H1 (cell line): ENCODE data around the gene MYO1D. TPM values are rescaled to one million over a fixed set of nuclear protein-coding genes. Genes with fewer than 3 reads are reported as not detected.

Experiments
- CTCF ChIA-PET: fragments of 300-600 bp; sonication (Branson Sonifier 250); formaldehyde crosslinking; loops from one replicate; lab custom pipeline; 2021; ENCODE audit not compliant: partially characterized antibody; lab: Charles Lee
- POLR2A ChIA-PET: fragments of 300-600 bp; sonication (Branson Sonifier 250); formaldehyde crosslinking; loops from one replicate; lab custom pipeline; 2021; ENCODE audit warnings: inconsistent platforms; ENCODE audit not compliant: partially characterized antibody; lab: Charles Lee
- DNase-seq, 2 experiments: peaks; one replicate each; pipeline versions ENCODE4 v3.0.0 to v3.0.0-alpha.2; 2010 to 2022; ENCODE audit warnings: low spot score in 2 of 2, low read depth in 1 of 2, mixed read lengths in 1 of 2
- FAIRE-seq: peaks from 2 replicates; lab custom pipeline; 2011; peaks lifted over from hg19 to GRCh38; lab: Jason Lieb, UNC
- H2AFZ ChIP-seq: 2 replicates; pipeline ENCODE4 v1.8.1; 2012; ENCODE audit warnings: low read length, inconsistent platforms
- H2AK5ac ChIP-seq: 2 replicates; pipeline ENCODE4 v1.6.1; 2013; ENCODE audit warnings: low read depth, low read length
- H2BK120ac ChIP-seq: replicated peaks from 2 replicates; pipeline ENCODE3; 2013; ENCODE audit warnings: low read depth, low read length, inconsistent platforms
- H2BK12ac ChIP-seq: 2 replicates; pipeline ENCODE4 v1.6.1; 2013; ENCODE audit warnings: low read depth, low read length
- H2BK15ac ChIP-seq: 2 replicates; pipeline ENCODE4 v1.6.1; 2013; ENCODE audit warnings: low read length
- H2BK20ac ChIP-seq: 2 replicates; pipeline ENCODE4 v1.6.1; 2013; ENCODE audit warnings: low read length
- H2BK5ac ChIP-seq: 2 replicates; pipeline ENCODE4 v1.6.1; 2013; ENCODE audit warnings: low read depth, low read length
- H3K14ac ChIP-seq: 2 replicates; pipeline ENCODE4 v1.6.1; 2013; ENCODE audit warnings: inconsistent platforms; ENCODE audit not compliant: insufficient read length
- H3K18ac ChIP-seq: 2 replicates; pipeline ENCODE4 v1.6.1; 2013; ENCODE audit warnings: low read length; ENCODE audit errors: extremely low read depth
- H3K23ac ChIP-seq: 2 replicates; pipeline ENCODE4 v1.6.1; 2013; ENCODE audit warnings: inconsistent platforms; ENCODE audit not compliant: insufficient read length
- H3K23me2 ChIP-seq: 2 replicates; pipeline ENCODE4 v1.6.1; 2013; ENCODE audit warnings: low read depth, low read length
- H3K27ac ChIP-seq: 2 replicates; pipeline ENCODE4 v1.6.1; 2011; ENCODE audit warnings: low read depth, low read length, inconsistent platforms
- H3K27me3 ChIP-seq, 4 experiments: replicated peaks in 1 of 4; 1 replicate in 1 of 4; 2 replicates in 3 of 4; pipeline versions ENCODE4 v1.6.1 to v1.8.1; 2011 to 2013; ENCODE audit warnings: low read length in 3 of 4, mild to moderate bottlenecking in 3 of 4, inconsistent platforms in 2 of 4, mixed read lengths in 2 of 4, moderate library complexity in 1 of 4; ENCODE audit not compliant: control insufficient read depth in 3 of 4, insufficient read depth in 3 of 4; ENCODE audit errors: extremely low read depth in 1 of 4
- H3K36me3 ChIP-seq, 4 experiments: 2 replicates each; pipeline versions ENCODE4 v1.6.1 to v1.8.1; 2011 to 2013; ENCODE audit warnings: mild to moderate bottlenecking in 4 of 4, low read length in 3 of 4, moderate library complexity in 2 of 4, control low read depth in 1 of 4, inconsistent platforms in 1 of 4; ENCODE audit not compliant: insufficient read depth in 4 of 4, control insufficient read depth in 2 of 4
- H3K4ac ChIP-seq: replicated peaks from 2 replicates; pipeline ENCODE3; 2013; ENCODE audit warnings: low read length, low read depth, mixed read lengths, inconsistent platforms; ENCODE audit not compliant: insufficient read length
- H3K4me1 ChIP-seq, 4 experiments: replicated peaks in 1 of 4; 1 replicate in 1 of 4; 2 replicates in 3 of 4; pipeline versions ENCODE4 v1.6.1 to v1.8.1; 2011 to 2013; ENCODE audit warnings: low read length in 3 of 4, inconsistent platforms in 2 of 4, mixed read lengths in 1 of 4; ENCODE audit not compliant: insufficient read depth in 4 of 4, control insufficient read depth in 3 of 4
- H3K4me2 ChIP-seq, 2 experiments: 2 replicates each; pipeline versions ENCODE4 v1.6.1 to v1.8.1; 2011 to 2013; ENCODE audit warnings: low read depth in 2 of 2, low read length in 2 of 2, control low read depth in 1 of 2, inconsistent platforms in 1 of 2, mild to moderate bottlenecking in 1 of 2; ENCODE audit not compliant: insufficient read depth in 1 of 2
- H3K4me3 ChIP-seq, 4 experiments: fragments of 200-600, 300-600 bp in 1 of 4; sonication (generic), shearing (Covaris generic), sonication (Bioruptor Twin) in 1 of 4; 2 replicates each; pipeline versions ENCODE4 v1.5.1 to v1.8.1; 2011 to 2016; ENCODE audit warnings: low read length in 4 of 4, low read depth in 3 of 4, control low read depth in 2 of 4, inconsistent platforms in 2 of 4, mild to moderate bottlenecking in 2 of 4, mixed read lengths in 1 of 4, moderate library complexity in 1 of 4; ENCODE audit not compliant: insufficient read depth in 2 of 4; ENCODE audit errors: extremely low read depth in 1 of 4
- H3K56ac ChIP-seq: replicated peaks from 2 replicates; pipeline ENCODE3; 2013; ENCODE audit warnings: low read depth, mild to moderate bottlenecking, mixed read lengths, low read length, inconsistent platforms; ENCODE audit not compliant: insufficient read length
- H3K79me1 ChIP-seq: 2 replicates; pipeline ENCODE4 v1.6.1; 2013; ENCODE audit warnings: low read depth, low read length, control low read depth
- H3K79me2 ChIP-seq, 2 experiments: 2 replicates each; pipeline versions ENCODE4 v1.6.1 to v1.8.1; 2012 to 2013; ENCODE audit warnings: low read length in 2 of 2, mild to moderate bottlenecking in 2 of 2, inconsistent platforms in 1 of 2; ENCODE audit not compliant: insufficient read depth in 2 of 2, control insufficient read depth in 1 of 2
- H3K9ac ChIP-seq, 4 experiments: replicated peaks in 1 of 4; 1 replicate in 1 of 4; 2 replicates in 3 of 4; pipeline versions ENCODE4 v1.6.1 to v1.8.1; 2011 to 2013; ENCODE audit warnings: low read depth in 3 of 4, low read length in 3 of 4, control low read depth in 2 of 4, mild to moderate bottlenecking in 2 of 4, moderate library complexity in 2 of 4, inconsistent platforms in 1 of 4; ENCODE audit errors: extremely low read depth in 1 of 4
- H3K9me3 ChIP-seq, 2 experiments: 2 replicates each; pipeline versions ENCODE4 v1.6.1 to v1.8.1; 2012 to 2013; ENCODE audit warnings: mild to moderate bottlenecking in 2 of 2, moderate library complexity in 2 of 2, control low read depth in 1 of 2, inconsistent platforms in 1 of 2, low read depth in 1 of 2, low read length in 1 of 2, mixed read lengths in 1 of 2; ENCODE audit not compliant: insufficient read depth in 2 of 2
- H4K20me1 ChIP-seq, 2 experiments: replicated peaks in 1 of 2; 2 replicates each; pipeline versions ENCODE3 to v1.8.1; 2011 to 2013; ENCODE audit warnings: inconsistent platforms in 2 of 2, low read length in 2 of 2, mild to moderate bottlenecking in 1 of 2; ENCODE audit not compliant: insufficient read depth in 2 of 2, control insufficient read depth in 1 of 2
- H4K5ac ChIP-seq: 2 replicates; pipeline ENCODE4 v1.6.1; 2013; ENCODE audit warnings: low read length, low read depth, mixed read lengths, inconsistent platforms; ENCODE audit not compliant: insufficient read length
- H4K8ac ChIP-seq: 2 replicates; pipeline ENCODE4 v1.8.0; 2013; ENCODE audit warnings: mild to moderate bottlenecking, moderate library complexity, low read length, inconsistent platforms; ENCODE audit not compliant: insufficient read depth; ENCODE audit errors: extremely low read depth
- H4K91ac ChIP-seq: replicated peaks from 2 replicates; pipeline ENCODE3; 2013; ENCODE audit warnings: low read length, mixed read lengths, inconsistent platforms; ENCODE audit not compliant: insufficient read length
- EP300 ChIP-seq, 2 experiments: IDR thresholded peaks; 1 replicate in 1 of 2; 2 replicates in 1 of 2; pipeline ENCODE4 v1.6.1; 2011 to 2012; ENCODE audit warnings: low read depth in 2 of 2, low read length in 2 of 2, mild to moderate bottlenecking in 2 of 2, borderline replicate concordance in 1 of 2, inconsistent platforms in 1 of 2, moderate library complexity in 1 of 2
- JUN ChIP-seq: IDR thresholded peaks from 2 replicates; pipeline ENCODE4 v1.6.1; 2011; ENCODE audit warnings: low read depth, mild to moderate bottlenecking, improper control_type of control experiment, low read length
- RAD21 ChIP-seq, 2 experiments: IDR thresholded peaks in 1 of 2; conservative IDR thresholded peaks in 1 of 2; 2 replicates each; pipeline ENCODE4 v1.6.1; 2011; ENCODE audit warnings: low read depth in 2 of 2, low read length in 2 of 2, improper control_type of control experiment in 1 of 2, inconsistent platforms in 1 of 2, mild to moderate bottlenecking in 1 of 2, moderate library complexity in 1 of 2
- TCF12 ChIP-seq: IDR thresholded peaks from 2 replicates; pipeline ENCODE4 v1.6.1; 2011; ENCODE audit warnings: low read depth, mild to moderate bottlenecking, low read length
- WGBS, 2 experiments: shearing (Covaris generic) in 1 of 2; methylation state at CpG; one replicate each; pipeline versions ENCODE4 v1.1.6 to v1.1.7; 2013 to 2015; ENCODE audit warnings: low lambda C conversion rate in 2 of 2, mixed read lengths in 2 of 2, inconsistent platforms in 1 of 2, low coverage in 1 of 2, missing lambda C conversion rate in 1 of 2; ENCODE audit not compliant: insufficient replicate concordance in 2 of 2, insufficient coverage in 1 of 2, insufficient read length in 1 of 2; ENCODE audit errors: extremely low coverage in 1 of 2, missing lambda C conversion rate in 1 of 2; 5-methylcytosine and 5-hydroxymethylcytosine counted together
- polyA plus RNA-seq, 7 experiments: library from polyadenylated mRNA; depleted of rRNA in 3 of 7; stranded (reverse) in 5 of 7; unstranded in 2 of 7; fragments of >200 nt in 5 of 7; fragments of 200-250 nt in 2 of 7; gene quantifications; 1 replicate in 5 of 7; 2 replicates in 1 of 7; 4 replicates in 1 of 7; pipeline versions ENCODE4 v1.2.1 to v1.2.3, GENCODE V29; 2011 to 2013; ENCODE audit warnings: missing spikeins in 2 of 7, mixed read lengths in 2 of 7
- total RNA-seq: library from RNA; stranded (reverse); fragmentation: NEBNext Ultra II Directional; extraction: Animal tissue kit (Norgen Biotek cat#: 25700); gene quantifications from 2 replicates; pipeline ENCODE4 v1.2.1, GENCODE V29; 2021
- TF ChIP-seq, protein P1 (sequence below), 3 experiments: IDR thresholded peaks; 1 replicate in 2 of 3; 2 replicates in 1 of 3; pipeline versions ENCODE4 v1.5.1 to v1.6.1; 2011; ENCODE audit warnings: low read length in 3 of 3, mild to moderate bottlenecking in 3 of 3, inconsistent platforms in 2 of 3, low read depth in 1 of 3, moderate library complexity in 1 of 3; ENCODE audit not compliant: insufficient read depth in 1 of 3; ENCODE audit errors: control extremely low read depth in 1 of 3

MYO1D gene
- total and polyA plus RNA-seq, 2 of the 8 experiments (the other 6 are each of a cell fraction or from before 2014, with no cell fraction given) = 6.5 to 25.4 TPM

- no peak overlapping the region for H3K4me3 ChIP-seq
- no peaks in the 10 kb centered on the region for H3K36me3 ChIP-seq
- peaks cover 0 to 3% (median 3%) of the 10 kb centered on the region in 4 experiments; a peak in 1 of 7 replicates for H3K4me1 ChIP-seq
- CTCF ChIA-PET = interaction anchor here (1.1 to 2.6 kb wide), 3 partner anchors 17 to 72 kb away, joined by 3 to 9 read pairs (median 7); no protein-coding TSS in a partner anchor
- H4K5ac ChIP-seq = no peak overlapping the region
- H2BK20ac ChIP-seq = no peak overlapping the region
- no peak overlapping the region for H3K23ac ChIP-seq
- H2AK5ac ChIP-seq = no peak overlapping the region
- H3K27ac ChIP-seq = no peak overlapping the region
- H3K79me1 ChIP-seq = no peaks in the 10 kb centered on the region; the same call in 1 of the 2 replicates
- H2BK5ac ChIP-seq = no peak overlapping the region
- H4K8ac ChIP-seq = no peak overlapping the region
- FAIRE-seq (no peak), DNase-seq (no peak)
- H3K9me3 ChIP-seq = no peaks in the 10 kb centered on the region
- H3K9ac ChIP-seq = no peak overlapping the region
- no peak overlapping the region for H2AFZ ChIP-seq
- H3K4me2 ChIP-seq = no peak overlapping the region
- H3K4ac ChIP-seq = no peak overlapping the region
- no peaks in the 10 kb centered on the region for H3K27me3 ChIP-seq
- POLR2A ChIA-PET = no interaction called here
- H4K20me1 ChIP-seq = peaks cover 0 to 2% of the 10 kb centered on the region in 2 experiments
- 89% methylated on average over 5 of the region's 5 CpGs; no CpG with 5 or more reads in 1 of the 2 experiments for WGBS, 2 experiments
- H2BK12ac ChIP-seq = no peak overlapping the region; the same call in 1 of the 2 replicates
- no peak overlapping the region for H4K91ac ChIP-seq
- peaks cover 0 to 2% of the 10 kb centered on the region in 2 experiments; a peak in 1 of 4 replicates for H3K79me2 ChIP-seq
- TF ChIP-seq RAD21 (IDR thresholded peaks at IDR 0.05 in 1 of 2, conservative IDR thresholded peaks at IDR 0.05 in 1 of 2; ENCODE audit: low read depth in 2 of 2, low read length in 2 of 2) (no peak), EP300 (IDR thresholded peaks at IDR 0.05; ENCODE audit: borderline replicate concordance in 1 of 2, low read depth in 2 of 2, low read length in 2 of 2) (no peak), TCF12 (no peak), JUN (no peak)
- TF ChIP-seq, protein P1, sequence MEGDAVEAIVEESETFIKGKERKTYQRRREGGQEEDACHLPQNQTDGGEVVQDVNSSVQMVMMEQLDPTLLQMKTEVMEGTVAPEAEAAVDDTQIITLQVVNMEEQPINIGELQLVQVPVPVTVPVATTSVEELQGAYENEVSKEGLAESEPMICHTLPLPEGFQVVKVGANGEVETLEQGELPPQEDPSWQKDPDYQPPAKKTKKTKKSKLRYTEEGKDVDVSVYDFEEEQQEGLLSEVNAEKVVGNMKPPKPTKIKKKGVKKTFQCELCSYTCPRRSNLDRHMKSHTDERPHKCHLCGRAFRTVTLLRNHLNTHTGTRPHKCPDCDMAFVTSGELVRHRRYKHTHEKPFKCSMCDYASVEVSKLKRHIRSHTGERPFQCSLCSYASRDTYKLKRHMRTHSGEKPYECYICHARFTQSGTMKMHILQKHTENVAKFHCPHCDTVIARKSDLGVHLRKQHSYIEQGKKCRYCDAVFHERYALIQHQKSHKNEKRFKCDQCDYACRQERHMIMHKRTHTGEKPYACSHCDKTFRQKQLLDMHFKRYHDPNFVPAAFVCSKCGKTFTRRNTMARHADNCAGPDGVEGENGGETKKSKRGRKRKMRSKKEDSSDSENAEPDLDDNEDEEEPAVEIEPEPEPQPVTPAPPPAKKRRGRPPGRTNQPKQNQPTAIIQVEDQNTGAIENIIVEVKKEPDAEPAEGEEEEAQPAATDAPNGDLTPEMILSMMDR (IDR thresholded peaks at IDR 0.05; ENCODE audit: control extremely low read depth in 1 of 3, insufficient read depth in 1 of 3, low read depth in 1 of 3, low read length in 3 of 3) = no peak
- no peak overlapping the region for H3K56ac ChIP-seq
- no peak overlapping the region for H3K14ac ChIP-seq
- no peak overlapping the region for H2BK120ac ChIP-seq
- H3K18ac ChIP-seq = no peak overlapping the region
- H2BK15ac ChIP-seq = no peak overlapping the region
- H3K23me2 ChIP-seq = no peaks in the 10 kb centered on the region
These were observed 22.0 kb downstream of the MYO1D start for GRCh38 chr17:32854832-32855389.
